Lung microvascular endothelial cell (primary cell): ENCODE measurements around the gene SEMA3E. TPM values are rescaled to one million over a fixed set of nuclear protein-coding genes. Genes with fewer than 3 reads are reported as not detected.
A peak's percentile ranks its signal among the peaks of the same experiment; 100 is the strongest.

Experiments used
- DNase-seq, 2 donors: peaks; one replicate each; pipeline versions ENCODE4 v3.0.0 to v3.0.0-alpha.2; 2010; ENCODE audit warnings: low read depth in 2 of 2
- total RNA-seq: library from RNA; depleted of rRNA; stranded (reverse); fragments of >200 nt; gene quantifications from 2 replicates; pipeline ENCODE4 v1.2.1, GENCODE V29; 2014

Gene SEMA3E
- total RNA-seq, 1 donor from 2014 or later = 0.20 TPM

- DNase-seq = no peak
These were observed 289.8 kb downstream of the SEMA3E start for GRCh38 chr7:83359108-83359507.

- no peak for DNase-seq
These were observed 293.8 kb downstream of the SEMA3E start for GRCh38 chr7:83355143-83355542.

GRCh38 chr7:83347945-83348444 lies 300.9 kb downstream of the SEMA3E start:
- DNase-seq = peak in 1 of 2 donors; percentile 61

- no peak for DNase-seq
These were observed 309.0 kb downstream of the SEMA3E start for GRCh38 chr7:83339907-83340306.

- DNase-seq = no peak
These were observed 310.5 kb downstream of the SEMA3E start for GRCh38 chr7:83338277-83338950.

- DNase-seq = no peak
These were observed 311.9 kb downstream of the SEMA3E start for GRCh38 chr7:83337050-83337449.

GRCh38 chr7:83326223-83326622 lies 322.7 kb downstream of the SEMA3E start:
- no peak for DNase-seq

- DNase-seq = no peak
These were observed 323.9 kb downstream of the SEMA3E start for GRCh38 chr7:83325083-83325482.

- DNase-seq = no peak
These were observed 324.3 kb downstream of the SEMA3E start for GRCh38 chr7:83324596-83324995.

- DNase-seq = no peak
These were observed 327.9 kb downstream of the SEMA3E start for GRCh38 chr7:83321011-83321410.

- no peak for DNase-seq
These were observed 335.0 kb downstream of the SEMA3E start for GRCh38 chr7:83313931-83314330.
